Measurements from ENCODE around the gene ARID1A. TPM values are rescaled to one million over a fixed set of nuclear protein-coding genes. Genes with fewer than 3 reads are reported as not detected.
A peak's percentile ranks its signal among the peaks of the same experiment; 100 is the strongest.

Gene ARID1A
- total RNA-seq, 1 experiment from 2014 or later, result 56.9 TPM

GRCh38 chr1:26690157-26690556, 5.7 kb upstream of the ARID1A start:
- H3K4me3 Mint-ChIP-seq (ENCODE audit: unreplicated experiment), result no peak overlapping the region
- TF ChIP-seq CTCF (IDR thresholded peaks at IDR 0.05; ENCODE audit: unreplicated experiment), result no peak
- no peak for DNase-seq (ENCODE audit: unreplicated experiment)
- peaks cover 7% of the 10 kb centered on the region for H3K36me3 Mint-ChIP-seq (ENCODE audit: insufficient read depth, unreplicated experiment)
- BruUV-seq (replicated peaks), result no TSS peak
- ChIA-PET POLR2A (interaction anchor here (0.7 to 7.5 kb wide), 7 partner anchors 10 to 105 kb away, joined by 3 to 109 read pairs (median 3); partner anchors contain the start of gene PIGV), CTCF (interaction anchor here (0.6 to 5.1 kb wide), 5 partner anchors 12 to 1997 kb away, joined by 3 to 54 read pairs (median 3); no protein-coding TSS in a partner anchor)
- peaks cover 13% of the 10 kb centered on the region for H3K4me1 Mint-ChIP-seq (ENCODE audit: insufficient read depth, unreplicated experiment)
- intact Hi-C loops (cut with micrococcal nuclease), result no loop called here
- no peak overlapping the region for H3K27ac Mint-ChIP-seq (ENCODE audit: low read depth, unreplicated experiment)
- no peaks in the 10 kb centered on the region for H3K9me3 Mint-ChIP-seq (ENCODE audit: unreplicated experiment)
- no peaks in the 10 kb centered on the region for H3K27me3 Mint-ChIP-seq (ENCODE audit: insufficient read depth, unreplicated experiment)

- no peak overlapping the region for H3K27ac Mint-ChIP-seq (ENCODE audit: low read depth, unreplicated experiment)
- intact Hi-C loops (cut with micrococcal nuclease), result no loop called here
- no peaks in the 10 kb centered on the region for H3K27me3 Mint-ChIP-seq (ENCODE audit: insufficient read depth, unreplicated experiment)
- ChIA-PET CTCF (interaction anchor here (0.7 to 5.1 kb wide), 6 partner anchors 12 to 1996 kb away, joined by 3 to 54 read pairs (median 4); no protein-coding TSS in a partner anchor), POLR2A (interaction anchor here (0.7 to 7.5 kb wide), 10 partner anchors 7 to 104 kb away, joined by 3 to 109 read pairs (median 10); partner anchors contain the start of gene PIGV)
- H3K36me3 Mint-ChIP-seq (ENCODE audit: insufficient read depth, unreplicated experiment), result peaks cover 7% of the 10 kb centered on the region
- no peaks in the 10 kb centered on the region for H3K9me3 Mint-ChIP-seq (ENCODE audit: unreplicated experiment)
- H3K4me3 Mint-ChIP-seq (ENCODE audit: unreplicated experiment), result no peak overlapping the region
- H3K4me1 Mint-ChIP-seq (ENCODE audit: insufficient read depth, unreplicated experiment), result peaks cover 13% of the 10 kb centered on the region
- BruUV-seq (replicated peaks), result no TSS peak
- no peak for TF ChIP-seq CTCF (IDR thresholded peaks at IDR 0.05; ENCODE audit: unreplicated experiment)
- no peak for DNase-seq (ENCODE audit: unreplicated experiment)
These were observed 5.2 kb upstream of the ARID1A start for GRCh38 chr1:26690576-26691031.

GRCh38 chr1:26692211-26692792, 3.5 kb upstream of the ARID1A start:
- peaks cover 13% of the 10 kb centered on the region for H3K4me1 Mint-ChIP-seq (ENCODE audit: insufficient read depth, unreplicated experiment)
- peaks cover 7% of the 10 kb centered on the region for H3K36me3 Mint-ChIP-seq (ENCODE audit: insufficient read depth, unreplicated experiment)
- no peaks in the 10 kb centered on the region for H3K27me3 Mint-ChIP-seq (ENCODE audit: insufficient read depth, unreplicated experiment)
- CTCF ChIA-PET, result interaction anchor here (0.6 to 5.1 kb wide), 9 partner anchors 9 to 97 kb away, joined by 3 to 54 read pairs (median 4); no protein-coding TSS in a partner anchor
- intact Hi-C loops (cut with micrococcal nuclease), result loop anchor here (1.0 kb wide), 1 partner anchor 96 kb away; no protein-coding TSS in a partner anchor
- H3K27ac Mint-ChIP-seq (ENCODE audit: low read depth, unreplicated experiment), result peak overlapping the region; percentile 71
- H3K4me3 Mint-ChIP-seq (ENCODE audit: unreplicated experiment), result no peak overlapping the region
- DNase-seq (ENCODE audit: unreplicated experiment), result peak; percentile 92
- BruUV-seq (replicated peaks), result no TSS peak
- no peaks in the 10 kb centered on the region for H3K9me3 Mint-ChIP-seq (ENCODE audit: unreplicated experiment)
- no peak for TF ChIP-seq CTCF (IDR thresholded peaks at IDR 0.05; ENCODE audit: unreplicated experiment)
- POLR2A ChIA-PET, result interaction anchor here (0.6 to 7.5 kb wide), 30 partner anchors 8 to 453 kb away, joined by 3 to 109 read pairs (median 6); partner anchors contain the start of genes GPATCH3, PIGV, RPS6KA1 and SFN

GRCh38 chr1:26692793-26693490, 2.9 kb upstream of the ARID1A start:
- Mint-ChIP-seq H3K4me1 (ENCODE audit: insufficient read depth, unreplicated experiment) (peaks cover 13% of the 10 kb centered on the region), H3K27ac (ENCODE audit: low read depth, unreplicated experiment) (peak overlapping the region; percentile 71), H3K27me3 (ENCODE audit: insufficient read depth, unreplicated experiment) (no peaks in the 10 kb centered on the region), H3K4me3 (ENCODE audit: unreplicated experiment) (no peak overlapping the region), H3K36me3 (ENCODE audit: insufficient read depth, unreplicated experiment) (peaks cover 7% of the 10 kb centered on the region), H3K9me3 (ENCODE audit: unreplicated experiment) (no peaks in the 10 kb centered on the region)
- peak; percentile 98 for DNase-seq (ENCODE audit: unreplicated experiment)
- ChIA-PET CTCF (interaction anchor here (0.7 to 5.1 kb wide), 7 partner anchors 11 to 96 kb away, joined by 3 to 54 read pairs (median 4); no protein-coding TSS in a partner anchor), POLR2A (interaction anchor here (0.6 to 7.5 kb wide), 37 partner anchors 7 to 231 kb away, joined by 3 to 109 read pairs (median 5); partner anchors contain the start of genes GPATCH3, PIGV, RPS6KA1 and SFN)
- TF ChIP-seq CTCF (IDR thresholded peaks at IDR 0.05; ENCODE audit: unreplicated experiment), result no peak
- no TSS peak for BruUV-seq (replicated peaks)
- intact Hi-C loops (cut with micrococcal nuclease), result loop anchor here (1.0 kb wide), 2 partner anchors 91 to 95 kb away; no protein-coding TSS in a partner anchor
